Hepatocyte (in vitro differentiated cells): ENCODE data around the gene ADAMTS19.

Experiments used
- EZH2 ChIP-seq: fragments of 200-600 bp; sonication (generic); IDR thresholded peaks from 2 replicates; pipeline ENCODE4 v1.6.1; 2016; ENCODE audit warnings: antibody characterized with exemption, mild to moderate bottlenecking, borderline replicate concordance
- EZH2phosphoT487 ChIP-seq: fragments of 200-600 bp; sonication (generic); IDR thresholded peaks from one replicate; pipeline ENCODE4 v1.6.1; 2018; ENCODE audit warnings: antibody characterized with exemption, mild to moderate bottlenecking, low read depth, moderate library complexity; ENCODE audit not compliant: unreplicated experiment, severe bottlenecking
- TF ChIP-seq, protein P1 (sequence below): fragments of 200-600 bp; sonication (generic); IDR thresholded peaks from 2 replicates; pipeline ENCODE4 v1.5.1; 2016; ENCODE audit warnings: antibody characterized with exemption, mild to moderate bottlenecking; ENCODE audit not compliant: poor library complexity

DNA sequence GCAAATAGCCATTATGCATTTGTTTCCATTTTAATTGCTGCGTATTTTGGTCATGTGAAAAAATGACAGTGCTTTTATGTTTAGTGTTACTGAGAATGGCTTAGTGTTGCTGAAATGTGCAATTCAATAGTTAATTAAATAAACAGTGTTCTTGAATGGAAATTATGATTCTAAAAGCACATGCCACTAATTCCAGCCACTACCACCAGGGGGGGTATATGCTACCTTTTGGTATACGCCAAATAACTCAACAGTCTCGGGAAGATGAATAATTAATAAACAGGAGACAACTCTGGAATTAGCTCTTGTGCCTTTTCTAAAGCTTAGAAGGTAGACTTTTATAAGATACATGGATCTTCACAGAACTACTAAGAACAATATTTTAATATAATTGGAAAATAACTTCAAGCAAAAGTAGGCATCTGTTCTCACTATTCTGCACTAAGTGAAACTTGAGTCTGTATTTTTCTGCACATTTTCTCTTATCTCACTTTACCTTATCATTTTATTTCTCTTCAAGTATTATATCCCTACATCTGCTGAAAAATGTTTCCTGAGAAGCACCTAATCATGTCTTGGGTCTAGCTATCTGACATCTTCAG, 204.3 kb downstream of the ADAMTS19 start:
- TF ChIP-seq, protein P1, sequence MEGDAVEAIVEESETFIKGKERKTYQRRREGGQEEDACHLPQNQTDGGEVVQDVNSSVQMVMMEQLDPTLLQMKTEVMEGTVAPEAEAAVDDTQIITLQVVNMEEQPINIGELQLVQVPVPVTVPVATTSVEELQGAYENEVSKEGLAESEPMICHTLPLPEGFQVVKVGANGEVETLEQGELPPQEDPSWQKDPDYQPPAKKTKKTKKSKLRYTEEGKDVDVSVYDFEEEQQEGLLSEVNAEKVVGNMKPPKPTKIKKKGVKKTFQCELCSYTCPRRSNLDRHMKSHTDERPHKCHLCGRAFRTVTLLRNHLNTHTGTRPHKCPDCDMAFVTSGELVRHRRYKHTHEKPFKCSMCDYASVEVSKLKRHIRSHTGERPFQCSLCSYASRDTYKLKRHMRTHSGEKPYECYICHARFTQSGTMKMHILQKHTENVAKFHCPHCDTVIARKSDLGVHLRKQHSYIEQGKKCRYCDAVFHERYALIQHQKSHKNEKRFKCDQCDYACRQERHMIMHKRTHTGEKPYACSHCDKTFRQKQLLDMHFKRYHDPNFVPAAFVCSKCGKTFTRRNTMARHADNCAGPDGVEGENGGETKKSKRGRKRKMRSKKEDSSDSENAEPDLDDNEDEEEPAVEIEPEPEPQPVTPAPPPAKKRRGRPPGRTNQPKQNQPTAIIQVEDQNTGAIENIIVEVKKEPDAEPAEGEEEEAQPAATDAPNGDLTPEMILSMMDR, result peak; percentile 46
- TF ChIP-seq EZH2 (no peak), EZH2phosphoT487 (no peak)
